MM.1S (cell line): ENCODE results near the gene OGG1.

Experiments
- EZH2 ChIP-seq: fragments of 300-600 bp; sonication (generic); optimal IDR thresholded peaks from 2 replicates; pipeline ENCODE3; 2017; ENCODE audit warnings: low read depth, mild to moderate bottlenecking, antibody characterized with exemption, low read length, mixed read lengths
- TF ChIP-seq, protein P1 (sequence below): fragments of 300-600 bp; sonication (generic); IDR thresholded peaks from 2 replicates; pipeline ENCODE4 v1.5.1; 2016; ENCODE audit warnings: antibody characterized with exemption, low read length, mixed read lengths

DNA sequence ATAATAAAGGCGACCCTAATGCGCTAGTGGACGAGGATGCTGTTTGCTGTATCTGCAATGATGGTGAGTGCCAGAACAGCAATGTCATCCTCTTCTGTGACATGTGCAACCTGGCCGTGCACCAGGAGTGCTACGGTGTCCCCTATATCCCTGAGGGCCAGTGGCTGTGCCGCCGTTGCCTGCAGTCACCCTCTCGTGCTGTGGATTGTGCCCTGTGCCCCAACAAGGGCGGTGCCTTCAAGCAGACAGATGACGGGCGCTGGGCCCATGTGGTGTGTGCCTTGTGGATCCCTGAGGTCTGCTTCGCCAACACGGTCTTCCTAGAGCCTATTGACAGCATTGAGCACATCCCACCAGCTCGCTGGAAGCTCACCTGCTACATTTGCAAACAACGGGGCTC is 10.6 kb upstream of the OGG1 start:
- TF ChIP-seq, protein P1, sequence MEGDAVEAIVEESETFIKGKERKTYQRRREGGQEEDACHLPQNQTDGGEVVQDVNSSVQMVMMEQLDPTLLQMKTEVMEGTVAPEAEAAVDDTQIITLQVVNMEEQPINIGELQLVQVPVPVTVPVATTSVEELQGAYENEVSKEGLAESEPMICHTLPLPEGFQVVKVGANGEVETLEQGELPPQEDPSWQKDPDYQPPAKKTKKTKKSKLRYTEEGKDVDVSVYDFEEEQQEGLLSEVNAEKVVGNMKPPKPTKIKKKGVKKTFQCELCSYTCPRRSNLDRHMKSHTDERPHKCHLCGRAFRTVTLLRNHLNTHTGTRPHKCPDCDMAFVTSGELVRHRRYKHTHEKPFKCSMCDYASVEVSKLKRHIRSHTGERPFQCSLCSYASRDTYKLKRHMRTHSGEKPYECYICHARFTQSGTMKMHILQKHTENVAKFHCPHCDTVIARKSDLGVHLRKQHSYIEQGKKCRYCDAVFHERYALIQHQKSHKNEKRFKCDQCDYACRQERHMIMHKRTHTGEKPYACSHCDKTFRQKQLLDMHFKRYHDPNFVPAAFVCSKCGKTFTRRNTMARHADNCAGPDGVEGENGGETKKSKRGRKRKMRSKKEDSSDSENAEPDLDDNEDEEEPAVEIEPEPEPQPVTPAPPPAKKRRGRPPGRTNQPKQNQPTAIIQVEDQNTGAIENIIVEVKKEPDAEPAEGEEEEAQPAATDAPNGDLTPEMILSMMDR = no peak
- no peak for TF ChIP-seq EZH2
